H1 (cell line): Measurements from ENCODE around the gene EEF1G. TPM values are rescaled to one million over a fixed set of nuclear protein-coding genes. Genes with fewer than 3 reads are reported as not detected.

Source experiments
- SIRT6 ChIP-seq: IDR thresholded peaks from one replicate; pipeline ENCODE4 v1.7.1; 2012; ENCODE audit warnings: low read length, inconsistent platforms
- TBP ChIP-seq: IDR thresholded peaks from 2 replicates; pipeline ENCODE4 v1.6.1; 2011; ENCODE audit warnings: low read depth, low read length, improper control_type of control experiment
- polyA plus RNA-seq, 7 experiments: library from polyadenylated mRNA; depleted of rRNA in 3 of 7; stranded (reverse) in 5 of 7; unstranded in 2 of 7; fragments of >200 nt in 5 of 7; fragments of 200-250 nt in 2 of 7; gene quantifications; 1 replicate in 5 of 7; 2 replicates in 1 of 7; 4 replicates in 1 of 7; pipeline versions ENCODE4 v1.2.1 to v1.2.3, GENCODE V29; 2011 to 2013; ENCODE audit warnings: missing spikeins in 2 of 7, mixed read lengths in 2 of 7
- total RNA-seq: library from RNA; stranded (reverse); fragmentation: NEBNext Ultra II Directional; extraction: Animal tissue kit (Norgen Biotek cat#: 25700); gene quantifications from 2 replicates; pipeline ENCODE4 v1.2.1, GENCODE V29; 2021

The EEF1G gene
- total and polyA plus RNA-seq, 2 of the 8 experiments (the other 6 are each of a cell fraction or from before 2014, with no cell fraction given), result 1,627 to 1,996 TPM

DNA sequence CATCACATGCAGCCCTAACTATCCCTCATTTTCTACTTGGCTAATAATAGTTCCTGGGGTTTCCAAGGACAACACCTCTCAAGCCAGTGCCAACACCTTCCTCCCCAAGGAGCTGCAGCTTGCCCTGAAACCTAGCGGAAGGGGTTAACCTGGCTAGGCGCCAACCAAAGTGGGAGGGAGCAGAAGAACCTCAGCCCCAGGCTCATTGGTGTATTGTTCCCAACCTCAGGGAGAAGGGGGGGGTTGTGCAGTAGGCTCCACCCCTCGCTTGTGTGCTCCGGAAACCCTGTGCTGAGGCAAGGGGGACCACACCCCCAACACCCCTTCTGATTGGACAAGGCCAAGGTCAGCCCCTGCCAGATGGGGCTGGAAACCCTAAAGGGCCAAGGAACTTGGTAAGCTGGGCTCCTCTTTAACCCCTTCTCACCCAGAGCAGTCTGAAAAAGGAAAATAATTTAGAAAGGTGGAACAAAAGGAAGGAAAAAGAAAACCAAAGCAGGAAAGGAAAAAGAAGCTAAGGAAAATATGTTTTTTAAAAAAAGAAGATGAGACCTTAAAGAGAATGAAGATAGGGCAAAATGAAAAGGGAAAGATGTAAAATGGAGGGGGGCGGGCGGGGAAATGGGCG is 25.5 kb upstream of the EEF1G start (continued):
- TF ChIP-seq SIRT6 (no peak), TBP (no peak)
